GM19043 (cell line): ENCODE measurements around the gene SOSTDC1.

Experiments
- ATAC-seq: cut with Tn5 transposase; IDR thresholded peaks from one replicate; pipeline ENCODE4 v1.9.1; 2021; ENCODE audit warnings: low read depth; ENCODE audit not compliant: unreplicated experiment

Gene SOSTDC1

DNA sequence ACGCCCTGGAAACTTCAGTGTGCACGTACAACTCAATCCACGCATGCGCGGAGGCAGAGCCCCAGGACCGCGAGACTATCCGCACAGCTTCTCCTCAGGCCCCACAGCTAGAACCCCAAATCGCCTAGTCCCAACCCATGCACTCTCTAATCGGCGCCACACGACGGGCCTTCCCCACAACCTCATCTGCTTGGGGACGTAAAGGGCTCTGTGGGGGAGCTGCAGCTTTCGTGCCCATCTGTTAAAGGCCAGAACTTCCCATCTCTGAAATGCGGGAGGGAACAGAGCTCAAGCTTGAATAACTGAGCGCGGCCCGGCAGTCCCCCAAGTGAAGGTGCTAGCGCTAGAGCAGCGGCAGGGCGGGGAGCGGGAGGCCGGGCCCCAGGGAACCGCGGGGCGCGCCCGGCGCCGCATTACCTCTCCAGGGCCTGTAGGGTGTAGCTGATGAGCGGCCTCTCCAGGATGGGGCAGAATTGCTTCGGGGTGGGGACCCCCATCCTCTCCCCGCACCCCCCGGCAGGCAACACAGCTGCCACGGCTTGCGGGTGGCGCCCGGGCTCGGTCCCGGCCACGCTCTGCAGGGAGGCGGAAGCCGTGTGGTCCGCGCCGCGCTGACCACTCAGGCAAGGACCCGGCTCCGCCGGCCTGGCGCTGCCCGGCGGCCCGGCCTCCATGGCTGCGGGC, 44.7 kb downstream of the SOSTDC1 start:
- ATAC-seq, result peak; percentile 79

DNA sequence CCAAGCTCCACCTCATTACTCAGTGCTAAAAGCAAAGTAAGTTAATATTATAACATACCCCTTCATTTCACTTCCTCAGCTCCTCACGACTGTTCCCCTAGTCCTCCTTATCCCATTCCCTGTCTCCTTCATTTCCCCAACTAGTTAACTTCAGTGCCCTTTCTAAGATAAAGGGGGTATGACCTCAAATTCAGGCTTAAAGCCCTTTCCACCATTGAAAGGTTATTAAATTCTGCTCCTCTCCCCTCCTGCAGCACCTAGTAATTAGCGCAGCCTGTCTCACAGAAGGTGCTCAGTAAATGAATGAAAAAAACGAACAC, 45.2 kb downstream of the SOSTDC1 start:
- no peak for ATAC-seq

DNA sequence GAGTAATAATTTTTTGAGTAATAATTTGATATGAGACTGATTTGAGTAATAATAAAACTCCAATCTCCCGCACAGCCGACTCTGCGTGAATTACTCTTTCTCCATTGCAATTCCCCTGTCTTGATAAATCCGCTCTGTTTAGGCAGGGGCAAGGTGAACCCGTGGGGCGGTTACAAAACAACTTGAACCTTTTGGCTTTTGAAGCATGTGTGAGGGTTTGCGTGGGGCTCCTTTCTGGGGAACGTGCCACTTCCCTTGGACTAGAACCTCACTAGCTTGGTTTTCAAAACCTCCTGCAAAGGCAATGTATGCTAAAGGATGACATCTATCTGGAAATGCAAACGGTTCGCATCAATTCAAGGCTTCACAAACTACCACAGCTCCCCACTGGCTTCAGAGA, 45.7 kb downstream of the SOSTDC1 start:
- ATAC-seq, result no peak

DNA sequence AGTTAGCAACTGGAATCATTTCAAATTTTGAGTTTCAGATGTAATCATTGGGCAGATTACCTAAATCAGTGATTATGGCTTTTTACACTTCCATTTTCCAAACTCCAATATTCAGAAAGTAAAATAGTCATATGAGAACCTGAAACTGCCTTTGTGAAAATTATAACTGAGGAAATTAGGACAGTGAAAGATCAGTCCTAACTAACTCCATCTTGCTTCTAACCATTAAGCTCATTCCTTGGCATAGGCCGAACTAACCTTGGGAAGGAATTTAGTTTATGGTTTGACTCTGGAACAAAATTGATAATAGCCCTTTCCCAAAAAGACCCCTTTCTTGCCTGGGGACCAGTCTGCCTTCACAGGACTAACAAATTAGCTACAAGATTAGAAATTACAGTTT, 46.4 kb downstream of the SOSTDC1 start:
- no peak for ATAC-seq

DNA sequence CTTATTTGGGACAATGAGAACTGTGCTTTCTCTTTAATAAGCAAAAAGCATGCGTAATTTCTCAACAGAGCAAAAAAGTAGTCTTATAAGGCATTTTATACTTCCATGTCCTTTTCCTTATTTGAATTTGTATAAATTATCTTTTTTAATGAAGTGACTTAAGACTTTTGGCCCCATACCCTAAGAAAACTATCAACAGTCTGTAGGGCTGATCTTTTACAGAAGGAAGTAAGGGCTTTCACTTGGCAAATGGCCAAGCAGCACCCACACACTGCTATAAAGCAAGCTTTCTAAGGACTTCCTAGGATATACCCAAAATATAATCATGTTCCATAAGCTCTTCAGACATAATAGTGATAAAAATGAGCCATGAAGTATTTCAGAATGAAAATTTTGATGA, 47.6 kb downstream of the SOSTDC1 start:
- no peak for ATAC-seq

DNA sequence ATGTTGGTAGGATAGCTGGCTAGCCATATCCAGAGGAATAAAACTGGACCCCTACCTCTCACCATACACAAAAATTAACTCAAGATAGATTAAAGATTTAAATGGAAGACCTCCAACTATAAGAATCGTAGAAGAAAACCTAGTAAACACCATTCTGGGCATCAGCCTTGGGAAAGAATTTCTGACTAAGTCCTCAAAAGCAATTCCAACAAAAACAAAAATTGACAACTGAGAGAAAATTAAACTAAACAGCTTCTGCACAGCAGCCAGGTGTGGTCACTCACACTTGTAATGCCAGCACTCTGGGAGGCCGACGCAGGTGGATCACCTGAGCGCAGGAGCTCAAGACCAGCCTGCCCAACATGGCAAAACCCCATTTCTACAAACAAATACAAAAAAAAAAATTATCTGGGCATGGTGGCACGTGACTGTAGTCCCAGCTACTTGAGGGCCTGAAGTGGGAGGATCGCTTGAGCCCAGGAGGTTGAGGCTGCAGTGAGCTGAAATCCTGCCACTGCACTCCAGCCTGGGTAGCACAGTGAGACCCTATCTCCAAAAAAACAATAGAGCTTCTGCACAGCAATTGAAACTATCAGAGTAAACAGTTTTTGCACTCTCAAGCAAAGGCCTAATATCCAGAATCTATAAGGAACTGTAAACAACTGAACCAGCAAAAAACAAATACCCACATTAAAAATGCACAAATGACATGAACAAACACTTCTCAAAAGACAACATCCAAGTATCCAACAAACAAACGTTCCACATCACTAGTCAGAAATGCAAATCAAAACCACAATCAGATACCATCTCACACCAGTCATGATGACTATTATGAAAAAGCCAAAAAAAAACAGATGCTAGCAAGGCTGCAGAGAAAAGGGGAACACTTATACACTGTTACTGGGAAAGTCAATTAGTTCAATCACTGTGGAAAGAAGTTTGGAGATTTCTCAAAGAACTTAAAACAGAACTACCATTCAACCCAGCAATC, 49.0 kb downstream of the SOSTDC1 start:
- ATAC-seq, result no peak

DNA sequence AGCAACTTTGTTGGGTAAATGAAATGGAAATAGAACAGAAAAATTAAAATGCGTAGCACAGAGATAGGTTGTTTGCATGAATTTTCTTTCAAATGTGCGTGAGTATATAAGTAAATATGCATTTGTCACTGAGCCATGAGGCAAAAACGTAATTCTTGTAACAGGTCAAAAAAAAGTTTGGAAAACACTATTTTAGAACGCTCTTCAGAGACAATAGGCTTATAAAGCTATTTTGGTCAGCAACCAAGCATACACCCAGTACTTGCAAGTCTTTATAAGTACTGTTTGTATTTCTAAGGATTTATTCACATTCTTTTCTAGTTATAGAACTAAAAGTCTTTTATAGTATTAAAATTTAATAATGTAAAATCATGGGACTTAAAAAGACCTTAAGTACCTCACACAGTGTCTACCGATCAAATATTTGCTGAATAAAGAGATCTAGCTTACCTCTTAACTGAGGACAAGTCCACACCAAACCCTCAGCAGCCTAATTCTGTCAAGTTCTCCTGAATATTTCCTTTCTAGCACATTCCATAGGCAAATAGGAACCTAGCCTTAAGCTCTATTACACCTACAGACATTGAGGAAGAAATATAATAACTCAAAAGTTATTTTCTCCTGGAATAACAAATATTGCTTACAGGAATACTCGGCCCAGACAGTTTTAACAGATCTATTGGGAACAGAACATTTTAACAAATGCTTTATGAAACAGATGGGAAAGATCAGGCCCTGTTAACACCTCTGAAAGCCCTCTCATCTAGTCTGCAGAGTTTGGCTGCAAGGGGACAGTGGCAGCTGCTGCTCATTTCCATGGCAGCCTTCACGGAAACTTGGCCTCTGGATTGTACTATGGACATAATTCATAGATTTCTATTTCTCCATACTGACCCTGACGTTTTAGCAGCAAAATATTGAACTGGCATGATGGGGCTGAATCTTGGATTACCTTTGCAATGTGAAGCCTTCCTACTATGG, 53.0 kb downstream of the SOSTDC1 start:
- ATAC-seq, result no peak
